H9 (cell line): Measurements from ENCODE around the gene RGS5. TPM values are rescaled to one million over a fixed set of nuclear protein-coding genes. Genes with fewer than 3 reads are reported as not detected.

Experiments
- DNase-seq: peaks from one replicate; pipeline ENCODE4 v3.0.0-alpha.2; 2017
- H2AFZ ChIP-seq: one replicate; pipeline ENCODE4 v1.6.1; 2013; ENCODE audit warnings: mild to moderate bottlenecking, low read length, control low read depth, moderate library complexity
- H2AK5ac ChIP-seq: 2 replicates; pipeline ENCODE4 v1.6.1; 2013; ENCODE audit warnings: low read length, control low read depth, mixed read lengths; ENCODE audit not compliant: insufficient read length
- H2BK120ac ChIP-seq: one replicate; pipeline ENCODE4 v1.6.1; 2013; ENCODE audit warnings: low read depth, mild to moderate bottlenecking, low read length, control low read depth, inconsistent platforms; ENCODE audit not compliant: poor library complexity, severe bottlenecking
- H2BK12ac ChIP-seq: 2 replicates; pipeline ENCODE4 v1.6.1; 2013; ENCODE audit warnings: low read length, control low read depth, mixed read lengths, low read depth; ENCODE audit not compliant: insufficient read length
- H2BK15ac ChIP-seq: 2 replicates; pipeline ENCODE4 v1.6.1; 2013; ENCODE audit warnings: low read depth, low read length, control low read depth
- H2BK20ac ChIP-seq: one replicate; pipeline ENCODE4 v1.6.1; 2013; ENCODE audit warnings: low read depth, mild to moderate bottlenecking, low read length, control low read depth, inconsistent platforms; ENCODE audit not compliant: poor library complexity, severe bottlenecking
- H2BK5ac ChIP-seq: 2 replicates; pipeline ENCODE4 v1.6.1; 2013; ENCODE audit warnings: low read length, control low read depth, mixed read lengths; ENCODE audit not compliant: insufficient read length
- H3K14ac ChIP-seq: 2 replicates; pipeline ENCODE4 v1.6.1; 2013; ENCODE audit warnings: low read length, control low read depth; ENCODE audit not compliant: insufficient read depth
- H3K18ac ChIP-seq: 2 replicates; pipeline ENCODE4 v1.6.1; 2013; ENCODE audit warnings: low read depth, mild to moderate bottlenecking, mixed read lengths, low read length, control low read depth; ENCODE audit not compliant: insufficient read length
- H3K23ac ChIP-seq: 2 replicates; pipeline ENCODE4 v1.6.1; 2013; ENCODE audit warnings: low read length, control low read depth, mixed read lengths, low read depth; ENCODE audit not compliant: insufficient read length
- H3K23me2 ChIP-seq: 2 replicates; pipeline ENCODE4 v1.6.1; 2013; ENCODE audit warnings: low read depth, mild to moderate bottlenecking, mixed read lengths, low read length, control low read depth; ENCODE audit not compliant: insufficient read length, poor library complexity, severe bottlenecking
- H3K27ac ChIP-seq: 2 replicates; pipeline ENCODE4 v1.5.1; 2013; ENCODE audit warnings: low read length, control low read depth, mixed read lengths, low read depth; ENCODE audit not compliant: insufficient read length
- H3K27me3 ChIP-seq: 2 replicates; pipeline ENCODE4 v1.6.1; 2013; ENCODE audit warnings: low read length, control low read depth, inconsistent platforms; ENCODE audit not compliant: insufficient read depth
- H3K4ac ChIP-seq: 2 replicates; pipeline ENCODE4 v1.6.1; 2013; ENCODE audit warnings: low read depth, mild to moderate bottlenecking, control low read depth, inconsistent platforms, low read length, moderate library complexity
- H3K4me1 ChIP-seq: 2 replicates; pipeline ENCODE4 v1.6.1; 2013; ENCODE audit warnings: low read length, control low read depth, inconsistent platforms; ENCODE audit not compliant: insufficient read depth
- H3K4me2 ChIP-seq: 2 replicates; pipeline ENCODE4 v1.6.1; 2013; ENCODE audit warnings: low read length, control low read depth, mixed read lengths; ENCODE audit not compliant: insufficient read length, insufficient read depth
- H3K56ac ChIP-seq: 2 replicates; pipeline ENCODE4 v1.6.1; 2013; ENCODE audit warnings: low read depth, mild to moderate bottlenecking, mixed read lengths, low read length, control low read depth; ENCODE audit not compliant: insufficient read length
- H3K79me1 ChIP-seq: 2 replicates; pipeline ENCODE4 v1.6.1; 2013; ENCODE audit warnings: low read depth, mild to moderate bottlenecking, moderate library complexity, low read length, control low read depth, inconsistent platforms; ENCODE audit not compliant: insufficient read depth, poor library complexity, severe bottlenecking
- H3K79me2 ChIP-seq: 2 replicates; pipeline ENCODE4 v1.6.1; 2013; ENCODE audit warnings: low read length, control low read depth, inconsistent platforms; ENCODE audit not compliant: insufficient read depth
- H3K9ac ChIP-seq: 2 replicates; pipeline ENCODE4 v1.6.1; 2013; ENCODE audit warnings: low read length, control low read depth, mixed read lengths; ENCODE audit not compliant: insufficient read length; ENCODE audit errors: extremely low read depth
- H3K9me3 ChIP-seq: one replicate; pipeline ENCODE4 v1.6.1; 2013; ENCODE audit warnings: low read depth, low read length, inconsistent platforms; ENCODE audit not compliant: control insufficient read depth
- H3T11ph ChIP-seq: one replicate; pipeline ENCODE4 v1.6.1; 2013; ENCODE audit warnings: mild to moderate bottlenecking, low read length, control low read depth, inconsistent platforms
- H4K20me1 ChIP-seq: one replicate; pipeline ENCODE4 v1.6.1; 2013; ENCODE audit not compliant: control insufficient read depth, insufficient read length, insufficient read depth
- H4K5ac ChIP-seq: 2 replicates; pipeline ENCODE4 v1.6.1; 2013; ENCODE audit warnings: low read depth, mild to moderate bottlenecking, mixed read lengths, low read length, control low read depth; ENCODE audit not compliant: insufficient read length
- H4K8ac ChIP-seq: replicated peaks from 2 replicates; pipeline ENCODE4 v1.6.1; 2013; ENCODE audit warnings: low read length, control low read depth, mixed read lengths, low read depth; ENCODE audit not compliant: insufficient read length
- H4K91ac ChIP-seq: 2 replicates; pipeline ENCODE4 v1.6.1; 2013; ENCODE audit warnings: low read depth, mild to moderate bottlenecking, moderate library complexity, mixed read lengths, low read length, control low read depth; ENCODE audit not compliant: insufficient read length
- H3K27ac Mint-ChIP-seq, 3 experiments: 2 replicates in 2 of 3; 3 replicates in 1 of 3; pipeline ENCODE4 v1.8.0; 2020 to 2021; ENCODE audit warnings: mixed read lengths in 3 of 3, mild to moderate bottlenecking in 1 of 3, moderate library complexity in 1 of 3
- H3K27me3 Mint-ChIP-seq: 2 replicates; pipeline ENCODE4 v1.8.0; 2021; ENCODE audit warnings: low read depth, mild to moderate bottlenecking, moderate library complexity, mixed read lengths
- H3K36me3 Mint-ChIP-seq, 3 experiments: 2 replicates in 2 of 3; 3 replicates in 1 of 3; pipeline ENCODE4 v1.8.0; 2020 to 2021; ENCODE audit warnings: low read depth in 3 of 3, mixed read lengths in 3 of 3; ENCODE audit not compliant: insufficient read depth in 1 of 3
- H3K4me1 Mint-ChIP-seq, 2 experiments: 2 replicates each; pipeline ENCODE4 v1.8.0; 2020; ENCODE audit warnings: mixed read lengths in 2 of 2
- H3K4me3 Mint-ChIP-seq, 2 experiments: 2 replicates in 1 of 2; 3 replicates in 1 of 2; pipeline ENCODE4 v1.8.0; 2020 to 2021; ENCODE audit warnings: mild to moderate bottlenecking in 2 of 2, mixed read lengths in 2 of 2, moderate library complexity in 1 of 2
- H3K9me3 Mint-ChIP-seq, 2 experiments: 2 replicates in 1 of 2; 3 replicates in 1 of 2; pipeline ENCODE4 v1.8.0; 2020; ENCODE audit warnings: mild to moderate bottlenecking in 2 of 2, mixed read lengths in 2 of 2, moderate library complexity in 1 of 2
- WGBS: extraction: QIAGEN DNeasy Blood & Tissue Kit; methylation state at CpG from one replicate; pipeline ENCODE4 v1.1.7; 2013; ENCODE audit warnings: missing lambda C conversion rate, low lambda C conversion rate, mixed read lengths; ENCODE audit not compliant: insufficient read length; ENCODE audit errors: extremely low coverage; 5-methylcytosine and 5-hydroxymethylcytosine counted together
- total RNA-seq: library from RNA; stranded (reverse); gene quantifications from 2 replicates; pipeline ENCODE4 v1.2.1, GENCODE V29; 2021
- TF ChIP-seq, protein P1 (sequence below): fragments of 200-600 bp; sonication (generic); conservative IDR thresholded peaks from 3 replicates; pipeline ENCODE4 v1.8.0; 2021; ENCODE audit warnings: antibody characterized with exemption, mild to moderate bottlenecking

Gene RGS5
- total RNA-seq, 1 experiment from 2014 or later, result 30.1 TPM

- Mint-ChIP-seq H3K36me3 (no peaks in the 10 kb centered on the region; a peak in 1 of 7 replicates), H3K9me3 (no peaks in the 10 kb centered on the region), H3K4me3 (no peak overlapping the region), H3K27me3 (no peaks in the 10 kb centered on the region), H3K4me1 (no peaks in the 10 kb centered on the region), H3K27ac (no peak overlapping the region)
- no peak overlapping the region for H2AFZ ChIP-seq
- TF ChIP-seq, protein P1, sequence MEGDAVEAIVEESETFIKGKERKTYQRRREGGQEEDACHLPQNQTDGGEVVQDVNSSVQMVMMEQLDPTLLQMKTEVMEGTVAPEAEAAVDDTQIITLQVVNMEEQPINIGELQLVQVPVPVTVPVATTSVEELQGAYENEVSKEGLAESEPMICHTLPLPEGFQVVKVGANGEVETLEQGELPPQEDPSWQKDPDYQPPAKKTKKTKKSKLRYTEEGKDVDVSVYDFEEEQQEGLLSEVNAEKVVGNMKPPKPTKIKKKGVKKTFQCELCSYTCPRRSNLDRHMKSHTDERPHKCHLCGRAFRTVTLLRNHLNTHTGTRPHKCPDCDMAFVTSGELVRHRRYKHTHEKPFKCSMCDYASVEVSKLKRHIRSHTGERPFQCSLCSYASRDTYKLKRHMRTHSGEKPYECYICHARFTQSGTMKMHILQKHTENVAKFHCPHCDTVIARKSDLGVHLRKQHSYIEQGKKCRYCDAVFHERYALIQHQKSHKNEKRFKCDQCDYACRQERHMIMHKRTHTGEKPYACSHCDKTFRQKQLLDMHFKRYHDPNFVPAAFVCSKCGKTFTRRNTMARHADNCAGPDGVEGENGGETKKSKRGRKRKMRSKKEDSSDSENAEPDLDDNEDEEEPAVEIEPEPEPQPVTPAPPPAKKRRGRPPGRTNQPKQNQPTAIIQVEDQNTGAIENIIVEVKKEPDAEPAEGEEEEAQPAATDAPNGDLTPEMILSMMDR, result no peak
- no peaks in the 10 kb centered on the region for H3K23me2 ChIP-seq
- H4K91ac ChIP-seq, result no peak overlapping the region
- no peak overlapping the region for H4K8ac ChIP-seq
- DNase-seq, result no peak
- H3K27ac ChIP-seq, result no peak overlapping the region
- H3K14ac ChIP-seq, result no peak overlapping the region
- no peaks in the 10 kb centered on the region for H3K9me3 ChIP-seq
- H3T11ph ChIP-seq, result no peak overlapping the region
- no CpG with 5 or more reads among the region's 3 CpGs for WGBS
- no peaks in the 10 kb centered on the region for H3K79me2 ChIP-seq
- no peak overlapping the region for H3K56ac ChIP-seq
- no peak overlapping the region for H3K23ac ChIP-seq
- H3K27me3 ChIP-seq, result no peaks in the 10 kb centered on the region
- H2BK15ac ChIP-seq, result no peak overlapping the region
- H2BK12ac ChIP-seq, result no peak overlapping the region
- no peak overlapping the region for H2BK5ac ChIP-seq
- no peak overlapping the region for H3K4me2 ChIP-seq
- no peak overlapping the region for H2BK20ac ChIP-seq
- no peaks in the 10 kb centered on the region for H3K79me1 ChIP-seq
- no peak overlapping the region for H4K5ac ChIP-seq
- H3K4ac ChIP-seq, result no peak overlapping the region
- H3K4me1 ChIP-seq, result no peaks in the 10 kb centered on the region
- no peak overlapping the region for H2BK120ac ChIP-seq
- H3K9ac ChIP-seq, result no peak overlapping the region
- no peak overlapping the region for H2AK5ac ChIP-seq
- H3K18ac ChIP-seq, result no peak overlapping the region
- H4K20me1 ChIP-seq, result no peaks in the 10 kb centered on the region
These were observed 58.3 kb downstream of the RGS5 start for GRCh38 chr1:163144418-163144817.
